GM19324 (cell line): ENCODE results near the gene PPARG.
"Not testable (repeated sequence)": the region's sequence is repeated elsewhere in the genome, so short reads cannot be mapped to it uniquely, and the experiment has no call there.

ENCODE experiments used
- ATAC-seq: cut with Tn5 transposase; IDR thresholded peaks from one replicate; pipeline ENCODE4 v1.9.1; 2021; ENCODE audit warnings: mild to moderate bottlenecking, moderate library complexity; ENCODE audit not compliant: unreplicated experiment, low FRiP score

PPARG gene

DNA sequence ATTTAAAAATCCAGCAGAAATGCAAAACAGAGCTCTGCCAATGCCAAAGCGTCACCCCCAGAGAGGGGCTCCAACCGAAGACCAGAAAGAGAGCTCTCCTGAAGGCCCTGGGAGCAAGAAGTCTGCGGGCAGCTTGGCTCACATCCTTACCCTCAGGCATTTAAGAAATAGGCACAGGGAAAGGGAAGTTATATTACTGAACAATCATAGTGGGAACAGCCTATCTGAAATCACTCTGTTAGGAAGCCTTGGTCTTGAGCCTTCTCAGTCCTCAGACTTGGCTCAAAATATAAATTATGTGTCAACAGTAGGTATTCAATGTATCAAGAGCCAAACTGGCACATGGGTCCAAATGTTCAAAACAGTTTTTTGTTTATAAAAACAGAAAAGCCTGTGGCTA lies 10.3 kb upstream of the PPARG start:
- ATAC-seq, result no peak

DNA sequence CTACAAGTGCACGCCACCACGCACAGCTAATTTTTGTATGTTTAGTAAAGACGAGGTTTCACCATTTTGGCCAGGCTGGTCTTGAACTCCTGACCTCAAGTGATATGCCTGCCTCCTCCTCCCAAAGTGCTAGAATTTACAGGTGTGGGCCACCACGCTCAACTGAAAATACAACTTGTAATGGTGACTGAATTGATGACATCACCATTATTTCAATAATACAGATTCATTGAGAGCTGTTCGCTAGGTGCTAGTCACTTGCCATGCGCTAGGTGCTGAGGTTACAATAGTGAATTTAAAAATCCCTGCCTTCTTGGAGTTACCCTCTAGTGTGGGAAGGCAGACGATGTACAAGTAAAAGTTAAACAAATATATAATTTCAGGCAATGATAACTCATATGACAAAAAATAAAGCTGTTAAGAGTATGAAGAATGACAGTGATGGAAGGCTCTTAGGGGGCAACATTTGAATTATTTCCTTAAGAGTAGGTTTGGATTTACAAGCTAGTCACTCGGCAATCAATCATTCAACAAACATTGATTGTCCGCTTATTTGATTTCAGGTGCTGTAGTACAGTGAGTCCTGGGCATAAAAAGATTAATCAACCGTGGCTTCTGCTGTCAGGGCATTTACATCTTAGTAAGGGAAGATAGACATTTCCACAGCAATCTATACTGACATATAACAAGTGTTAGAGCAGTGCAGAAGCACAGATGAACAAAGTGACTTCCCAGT lies 9.1 kb upstream of the PPARG start:
- no peak for ATAC-seq

DNA sequence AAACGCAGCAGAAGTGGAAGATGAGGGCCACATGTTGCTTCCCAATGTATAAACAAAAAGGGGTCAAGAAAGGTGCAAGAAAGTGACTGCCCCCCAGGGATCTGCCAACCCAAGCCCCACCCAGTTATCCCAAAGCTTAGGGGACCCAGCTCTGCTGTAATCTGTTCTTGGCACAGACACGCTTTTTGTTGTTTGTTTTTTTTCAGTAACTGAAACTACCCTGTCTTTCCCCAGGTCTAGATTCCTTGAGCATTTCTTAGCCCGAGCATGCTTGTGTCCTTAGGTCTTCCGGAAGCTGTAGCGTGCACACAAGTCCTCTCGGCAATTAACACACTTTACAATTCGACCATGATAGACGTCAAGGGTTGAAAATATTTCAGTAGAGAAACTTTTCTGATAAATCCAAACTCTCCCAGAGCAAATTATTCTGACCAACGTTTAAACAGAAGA lies 8.5 kb upstream of the PPARG start:
- ATAC-seq, result no peak

DNA sequence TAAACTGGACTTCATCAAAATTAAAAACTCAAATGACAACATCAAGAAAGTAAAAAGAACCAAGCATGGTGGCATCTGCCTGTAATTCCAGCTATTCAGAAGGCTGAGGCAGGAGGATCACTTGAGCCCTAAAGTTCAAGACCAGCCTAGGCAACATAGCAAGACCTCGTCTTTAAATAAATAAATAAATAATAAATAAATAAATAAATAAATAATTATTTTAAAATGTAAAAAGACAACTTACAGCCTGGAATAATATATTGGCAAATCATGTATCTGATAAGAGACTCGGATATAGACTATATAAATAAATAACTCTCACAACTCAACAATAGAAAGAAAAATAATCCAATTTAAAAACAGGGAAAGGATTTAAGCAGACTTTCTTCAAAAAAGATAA lies 4.3 kb upstream of the PPARG start:
- no peak for ATAC-seq

DNA sequence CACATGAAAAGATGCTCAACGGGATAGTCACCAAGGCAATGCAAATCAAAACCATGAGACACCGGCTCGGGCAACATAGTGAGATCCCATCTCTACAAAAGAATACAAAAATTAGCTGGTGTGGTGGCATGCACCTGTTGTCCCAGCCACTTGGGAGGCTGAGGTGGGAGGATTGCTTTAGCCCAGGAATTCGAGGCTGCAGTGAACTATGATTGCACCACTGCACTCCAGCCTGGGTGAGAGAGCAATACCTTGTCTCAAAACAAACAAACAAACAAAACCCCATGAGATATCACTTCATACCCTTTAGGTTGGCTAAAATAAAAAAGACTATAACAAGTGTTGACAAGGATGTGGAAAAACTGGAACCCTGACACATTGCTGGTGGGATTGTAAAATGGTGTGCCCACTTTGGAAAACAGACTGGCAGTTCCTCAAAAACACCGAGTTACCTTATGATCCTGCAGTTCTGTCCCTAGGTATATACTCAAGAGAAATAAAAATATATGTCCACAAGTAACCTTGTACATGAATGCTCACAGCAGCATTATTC lies 3.8 kb upstream of the PPARG start:
- ATAC-seq, result no peak

DNA sequence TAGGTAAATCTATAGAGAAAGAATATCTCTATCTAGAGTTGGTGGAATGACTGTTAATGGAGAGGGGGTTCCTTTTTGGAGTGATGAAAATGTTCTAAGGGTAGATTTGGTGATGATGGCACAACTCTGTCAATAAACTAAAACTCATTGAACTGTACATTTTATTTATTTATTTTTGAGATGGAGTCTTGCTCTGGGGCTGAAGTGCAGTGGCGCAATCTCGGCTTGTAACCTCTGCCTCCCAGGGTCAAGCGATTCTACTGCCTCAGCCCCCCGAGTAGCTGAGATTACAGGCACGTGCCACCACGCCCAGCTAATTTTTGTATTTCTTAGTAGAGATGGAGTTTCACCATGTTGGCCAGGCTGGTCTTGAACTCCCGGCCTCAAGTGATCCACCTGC lies 3.1 kb upstream of the PPARG start:
- ATAC-seq, result not testable (repeated sequence)

DNA sequence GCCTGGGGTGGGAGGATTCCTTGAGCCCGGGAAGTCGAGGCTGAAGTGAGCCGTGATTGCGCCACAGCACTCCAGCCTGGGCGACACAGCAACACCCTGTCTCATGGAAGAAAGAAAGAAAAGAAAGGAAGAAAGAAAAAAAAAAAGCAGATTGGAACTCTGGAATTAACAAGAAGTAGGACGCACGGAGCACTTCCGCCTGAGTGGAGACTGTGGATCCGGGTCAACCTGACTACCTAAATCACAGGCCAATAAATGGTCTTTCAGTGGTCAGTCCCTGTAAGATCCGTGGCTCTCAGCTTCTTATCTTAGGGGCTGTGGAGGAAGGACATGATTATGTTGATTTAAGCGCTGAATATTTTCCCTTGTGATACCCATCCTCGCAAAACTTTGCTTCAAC lies 2.4 kb upstream of the PPARG start:
- ATAC-seq, result no peak

DNA sequence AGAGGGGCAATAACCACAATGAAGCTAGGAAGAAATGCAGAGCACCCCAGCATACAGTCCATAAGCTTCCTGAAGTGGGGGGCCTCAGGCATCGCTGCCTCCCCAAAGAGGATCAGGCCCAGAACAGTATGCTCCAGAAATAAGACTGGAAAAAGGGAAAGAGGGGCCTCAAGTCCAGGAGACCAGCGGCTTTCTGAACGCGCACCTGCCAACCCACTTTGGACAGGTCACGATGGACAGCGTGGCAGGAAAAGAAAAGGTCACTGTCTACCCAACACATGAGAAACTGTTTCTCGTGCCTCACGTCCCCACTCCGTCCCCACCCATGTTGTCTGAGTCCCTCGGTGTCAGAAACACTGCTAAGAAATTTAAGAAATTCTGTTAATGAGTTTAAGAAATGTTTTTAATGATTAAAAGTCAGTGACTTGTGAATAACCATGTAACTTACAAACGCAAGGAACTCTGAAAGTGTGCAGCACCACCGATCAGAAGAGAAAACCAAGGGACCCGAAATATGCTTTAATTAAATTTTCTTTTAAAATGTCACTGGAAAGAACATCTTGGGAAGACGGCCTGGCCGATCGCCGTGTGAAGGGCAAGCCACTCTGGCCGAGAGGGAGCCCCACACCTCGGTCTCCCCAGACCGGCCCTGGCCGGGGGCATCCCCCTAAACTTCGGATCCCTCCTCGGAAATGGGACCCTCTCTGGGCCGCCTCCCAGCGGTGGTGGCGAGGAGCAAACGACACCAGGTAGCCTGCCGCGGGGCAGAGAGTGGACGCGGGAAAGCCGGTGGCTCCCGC lies 1.7 kb upstream of the PPARG start:
- no peak for ATAC-seq

DNA sequence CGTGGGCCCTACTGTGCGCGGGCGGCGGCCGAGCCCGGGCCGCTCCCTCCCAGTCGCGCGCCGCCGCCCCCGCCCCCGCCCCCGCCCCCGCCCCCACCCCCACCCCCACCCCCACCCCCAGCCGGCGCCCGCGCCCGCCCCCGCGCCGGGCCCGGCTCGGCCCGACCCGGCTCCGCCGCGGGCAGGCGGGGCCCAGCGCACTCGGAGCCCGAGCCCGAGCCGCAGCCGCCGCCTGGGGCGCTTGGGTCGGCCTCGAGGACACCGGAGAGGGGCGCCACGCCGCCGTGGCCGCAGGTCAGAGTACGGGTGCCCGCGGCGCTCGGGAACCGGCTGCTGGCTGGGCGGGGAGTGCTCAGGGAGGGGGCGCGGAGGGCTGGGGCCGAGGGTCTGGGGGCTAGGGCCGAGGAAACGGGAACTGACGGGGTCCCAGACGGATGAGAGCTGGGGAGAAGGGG lies 1.1 kb upstream of the PPARG start:
- ATAC-seq, result no peak

DNA sequence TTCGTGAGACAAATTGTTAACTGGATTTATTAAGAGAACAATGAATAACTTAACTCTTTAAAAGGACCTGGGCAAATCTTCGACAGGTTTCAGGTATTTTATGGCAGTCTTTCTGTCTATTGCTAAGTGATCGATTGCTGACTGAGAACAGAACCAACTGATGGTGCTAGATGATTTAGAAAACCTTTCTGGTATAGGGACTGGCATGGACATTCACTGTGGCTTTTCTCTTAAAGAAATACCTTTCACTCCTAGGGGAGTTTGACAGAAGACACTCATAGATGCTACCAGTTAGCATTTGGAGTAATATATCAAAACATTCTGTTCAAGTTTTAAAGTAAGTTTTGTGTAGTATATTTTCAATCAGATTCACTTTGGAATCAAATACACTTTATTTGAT lies 654 bp downstream of the PPARG start:
- ATAC-seq, result no peak

DNA sequence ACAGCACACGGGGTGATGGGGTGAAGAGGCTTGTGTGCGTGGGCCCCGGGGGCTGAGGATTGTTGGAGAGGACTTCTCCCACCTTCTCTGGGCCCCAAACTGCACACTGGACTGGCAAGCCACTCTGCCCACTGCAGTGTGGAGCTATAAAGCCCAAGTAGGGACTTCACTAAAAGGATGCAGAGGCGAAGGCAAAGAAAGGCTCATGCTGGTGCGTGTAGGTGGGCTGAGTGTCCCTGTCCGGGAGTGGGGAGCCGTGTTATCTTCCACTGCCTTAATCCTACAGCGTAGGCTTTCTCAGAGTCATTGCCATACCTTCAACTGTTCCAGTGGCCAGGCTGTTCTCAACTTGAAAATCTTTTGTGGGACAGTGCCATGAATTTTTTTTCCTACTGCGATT lies 3.9 kb downstream of the PPARG start:
- no peak for ATAC-seq

DNA sequence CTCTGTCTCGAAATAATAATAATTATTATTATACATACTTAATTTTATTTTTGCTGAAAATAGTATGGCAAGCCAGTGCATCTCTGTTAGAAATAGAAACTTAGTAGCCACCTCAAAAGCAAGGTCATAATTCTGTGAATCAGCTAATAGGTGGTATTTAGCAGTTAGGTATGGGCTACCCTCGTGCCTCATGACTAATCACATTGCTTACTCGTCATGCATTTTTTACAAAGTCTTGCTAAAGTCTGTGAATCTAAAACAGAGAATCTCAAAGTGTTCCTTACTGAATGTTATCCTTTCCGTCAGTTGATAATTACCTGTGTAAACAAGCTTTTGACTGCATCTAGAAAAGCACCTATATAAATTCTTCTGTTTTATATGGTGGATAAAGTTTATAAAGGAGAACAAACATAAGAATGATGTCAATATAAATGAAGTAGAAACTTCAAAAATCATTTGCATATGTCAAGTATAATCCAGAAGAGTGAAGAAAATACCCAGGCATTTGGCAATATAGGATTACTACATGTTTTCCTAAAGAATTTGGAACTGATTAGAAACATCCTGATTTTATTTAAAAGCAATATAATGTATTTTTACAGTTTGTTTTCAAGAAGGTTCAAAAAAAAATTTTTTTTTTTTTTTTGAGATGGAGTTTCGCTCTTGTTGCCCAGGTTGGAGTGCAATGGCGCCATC lies 6.2 kb downstream of the PPARG start:
- no peak for ATAC-seq

DNA sequence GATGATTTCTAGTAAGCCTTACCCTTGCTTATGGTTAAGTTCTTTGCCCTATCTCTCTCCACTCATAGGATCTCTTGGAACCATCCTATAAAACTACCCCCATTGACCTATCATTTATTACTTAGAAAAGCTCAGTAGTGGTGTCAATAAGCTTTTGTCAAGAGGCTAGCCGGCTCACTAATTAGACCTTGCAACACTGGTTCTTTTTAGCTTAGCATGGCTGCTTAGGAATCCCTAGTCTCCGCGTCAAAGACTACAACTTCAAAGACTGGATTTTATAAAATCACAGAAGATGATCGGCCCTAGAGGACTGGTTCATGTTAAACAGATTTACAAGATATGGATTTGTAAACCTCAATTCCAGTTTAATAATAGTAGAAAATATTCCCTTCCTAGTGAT lies 7.6 kb downstream of the PPARG start:
- no peak for ATAC-seq

DNA sequence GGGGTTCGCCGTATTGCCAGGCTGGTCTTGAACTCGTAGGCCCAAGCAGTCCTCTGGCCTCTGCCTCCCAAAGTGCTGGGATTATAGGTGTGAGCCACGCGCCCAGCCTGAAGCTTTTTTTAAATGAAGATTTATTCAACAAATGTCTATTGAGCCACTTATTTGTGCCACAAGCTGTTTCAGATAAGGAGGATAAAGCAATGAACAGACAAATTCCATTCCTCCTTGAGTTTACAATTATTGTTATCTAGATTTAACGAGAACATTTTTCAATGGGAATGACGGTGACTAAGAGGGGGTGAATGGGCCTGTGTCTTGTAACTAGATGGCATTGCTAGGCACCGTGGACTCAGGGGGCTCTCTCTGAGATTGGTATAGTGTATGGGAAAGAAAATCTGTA lies 10.2 kb downstream of the PPARG start:
- ATAC-seq, result no peak

DNA sequence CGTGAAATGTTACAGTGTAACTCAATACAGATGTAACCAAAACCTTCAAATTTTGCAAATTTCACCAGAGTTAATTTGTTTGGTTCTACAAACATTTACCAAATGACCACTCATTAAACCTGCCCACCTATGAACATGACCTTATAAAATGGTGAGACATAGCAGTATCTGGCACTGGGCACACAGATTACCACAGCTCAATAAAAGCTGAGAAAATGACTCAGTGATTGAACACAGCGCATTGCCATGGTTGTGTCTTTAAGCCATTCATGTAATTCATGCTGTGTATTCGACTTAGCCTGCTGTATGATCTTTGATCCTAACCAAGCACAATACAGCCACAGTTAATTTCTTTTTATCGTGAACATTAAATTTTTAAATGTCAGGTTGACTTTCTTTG lies 11.3 kb downstream of the PPARG start:
- no peak for ATAC-seq

DNA sequence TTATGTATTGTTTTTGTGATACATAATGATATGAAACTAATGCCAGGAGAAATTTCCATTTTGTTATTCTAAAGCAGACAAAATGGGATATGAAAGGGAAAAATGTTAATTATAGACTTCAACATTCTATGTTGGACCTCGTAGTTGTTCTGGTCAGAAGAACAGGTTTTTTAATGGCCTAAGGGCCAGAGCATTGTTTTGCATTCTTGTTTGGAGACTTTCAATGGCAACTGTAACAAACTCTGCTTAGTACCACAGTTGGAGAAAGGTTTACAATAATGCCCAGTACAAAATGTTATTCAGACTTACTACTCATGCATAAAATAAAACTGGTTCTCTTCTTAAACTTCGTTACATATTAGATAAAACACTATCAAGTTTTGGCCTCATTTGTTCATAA lies 12.2 kb downstream of the PPARG start:
- ATAC-seq, result no peak

DNA sequence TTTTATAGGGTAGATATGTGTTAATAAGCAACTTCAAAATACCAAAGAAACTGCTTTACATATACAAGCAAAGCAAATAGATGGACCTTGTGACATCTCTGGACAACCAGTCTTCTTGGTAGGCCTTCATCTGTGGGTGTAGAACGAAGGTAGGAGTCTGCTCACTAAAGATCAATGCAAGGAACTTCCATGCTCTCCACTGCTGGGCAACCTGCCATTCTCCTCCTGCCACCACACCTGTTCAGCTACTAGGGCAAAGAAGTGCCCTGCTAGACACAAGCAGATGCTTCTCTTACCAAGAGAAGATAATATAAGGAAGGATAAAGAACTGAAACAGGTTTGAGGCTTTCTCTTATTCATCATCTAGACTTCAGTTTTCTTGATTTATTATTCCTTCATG lies 12.6 kb downstream of the PPARG start:
- no peak for ATAC-seq

DNA sequence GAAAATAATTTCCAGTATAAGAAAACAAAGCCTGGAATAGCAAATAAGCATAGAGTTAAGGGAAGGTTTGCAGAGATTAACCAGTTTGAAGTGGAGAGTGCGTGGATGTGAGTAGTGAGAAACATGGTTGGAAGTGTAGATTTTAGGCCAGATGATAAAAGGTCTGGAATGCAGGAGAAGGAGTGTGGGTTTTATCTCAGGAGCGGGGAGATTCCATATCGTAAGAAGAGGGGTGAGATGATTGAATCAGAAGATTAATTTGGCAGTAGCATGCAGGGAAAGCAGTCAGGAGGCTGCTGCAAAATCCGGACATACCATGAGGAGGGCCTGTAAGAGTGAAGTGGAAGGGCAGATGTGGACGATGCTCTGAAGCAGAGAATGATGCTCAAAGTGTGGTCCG lies 13.7 kb downstream of the PPARG start:
- ATAC-seq, result no peak

DNA sequence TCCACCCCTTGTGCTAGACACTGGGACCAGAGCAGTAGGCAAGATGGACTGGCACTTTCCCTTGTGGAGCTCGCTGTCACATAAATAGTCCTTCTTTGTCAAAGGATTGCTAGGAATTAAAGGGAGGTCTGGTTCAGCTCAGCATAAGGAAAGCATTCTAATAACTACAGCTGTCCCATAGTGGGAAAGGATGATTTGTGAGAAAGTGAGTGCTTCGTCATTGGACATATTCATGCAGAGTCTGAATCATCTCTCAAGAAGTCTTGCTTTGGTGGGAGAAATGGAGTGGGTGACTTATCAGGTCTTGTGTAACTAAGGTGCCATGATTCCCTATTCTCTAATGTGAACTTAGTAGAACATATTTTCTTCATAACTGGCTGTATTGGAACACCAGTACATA lies 14.7 kb downstream of the PPARG start:
- ATAC-seq, result no peak

DNA sequence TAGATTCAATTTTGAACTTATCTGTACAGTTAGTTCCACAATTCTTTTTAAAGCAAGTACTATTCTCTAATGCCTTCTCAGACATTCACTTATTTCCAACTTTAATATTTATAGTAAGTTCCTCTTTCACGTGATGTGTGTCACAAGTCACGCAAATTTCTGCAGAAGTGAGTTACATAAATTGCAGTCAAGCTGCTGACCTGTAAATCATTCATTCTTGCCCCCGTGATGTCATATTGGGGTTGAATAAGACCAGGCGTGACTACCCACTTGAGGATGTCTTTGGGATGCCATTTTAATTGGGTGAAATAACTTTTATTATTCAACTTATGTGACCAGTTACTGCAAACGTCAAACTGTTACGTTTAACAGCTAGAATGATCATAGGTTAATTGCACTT lies 15.1 kb downstream of the PPARG start:
- no peak for ATAC-seq

DNA sequence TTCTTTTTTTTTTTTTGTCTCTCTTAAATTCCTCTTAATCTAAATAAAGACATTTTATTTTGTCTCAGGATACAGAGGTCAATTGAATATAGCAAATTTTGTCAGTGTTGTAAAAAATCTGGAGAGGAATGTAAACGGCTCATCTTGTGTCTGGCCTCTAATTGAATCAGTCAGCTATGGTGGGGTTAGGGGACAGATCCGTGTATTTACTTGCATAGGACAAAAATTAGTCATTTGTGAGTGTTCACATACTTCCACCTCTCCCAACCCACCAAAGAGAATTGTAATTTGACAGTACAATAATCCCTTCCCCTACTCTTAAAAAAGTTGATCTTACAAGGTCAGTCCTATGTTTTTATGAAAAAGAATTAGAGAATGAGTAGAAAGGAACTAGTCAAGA lies 18.3 kb downstream of the PPARG start:
- no peak for ATAC-seq
